DMS153 (cell line): ENCODE results near the gene GNG12.

Experiments used
- DNase-seq: peaks from one replicate; lab custom pipeline; 2025; lab: John Stamatoyannopoulos, UW

GNG12 gene

GRCh38 chr1:67832737-67833601 lies at the start of gene GNG12:
GNG12 (minus strand) TSS chr1:67833467; CDS start chr1:67707686, 125,781 bp downstream.
- no peak for DNase-seq

DNA sequence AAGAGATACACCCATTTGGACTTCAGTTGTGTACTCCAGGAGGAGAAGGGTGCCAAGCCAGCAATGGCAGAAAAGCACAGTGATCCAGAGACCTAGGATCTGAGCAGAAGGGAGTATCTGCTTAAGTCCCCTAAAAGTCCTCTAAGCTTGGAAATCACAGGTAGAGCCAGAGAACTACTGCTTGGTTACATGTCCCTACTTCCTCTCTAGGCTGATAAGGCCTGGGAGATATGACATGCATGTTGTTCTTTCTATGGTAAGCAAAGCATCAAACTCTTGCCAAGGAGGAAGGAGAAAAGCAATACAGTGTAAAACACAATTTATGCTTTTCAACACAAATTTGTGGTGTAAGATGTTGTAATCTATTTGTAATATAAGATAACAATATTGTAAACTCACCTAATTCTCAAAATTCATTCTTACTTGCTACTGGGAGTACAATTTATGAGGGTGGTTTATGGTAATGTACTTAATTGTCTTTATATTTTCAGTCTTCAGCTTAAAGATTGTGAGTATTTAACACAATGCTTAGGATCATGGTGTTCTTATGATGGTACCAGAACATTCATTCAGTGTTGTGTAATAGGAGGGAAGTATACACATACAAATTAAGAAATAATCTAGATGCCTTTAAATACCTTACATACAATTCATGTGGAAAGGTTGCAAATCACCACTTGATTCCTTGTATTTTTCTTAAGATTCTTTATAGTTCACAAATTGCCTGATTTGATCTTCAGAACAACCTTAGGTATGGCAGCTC lies 49.1 kb upstream of the GNG12 start:
- DNase-seq = no peak

DNA sequence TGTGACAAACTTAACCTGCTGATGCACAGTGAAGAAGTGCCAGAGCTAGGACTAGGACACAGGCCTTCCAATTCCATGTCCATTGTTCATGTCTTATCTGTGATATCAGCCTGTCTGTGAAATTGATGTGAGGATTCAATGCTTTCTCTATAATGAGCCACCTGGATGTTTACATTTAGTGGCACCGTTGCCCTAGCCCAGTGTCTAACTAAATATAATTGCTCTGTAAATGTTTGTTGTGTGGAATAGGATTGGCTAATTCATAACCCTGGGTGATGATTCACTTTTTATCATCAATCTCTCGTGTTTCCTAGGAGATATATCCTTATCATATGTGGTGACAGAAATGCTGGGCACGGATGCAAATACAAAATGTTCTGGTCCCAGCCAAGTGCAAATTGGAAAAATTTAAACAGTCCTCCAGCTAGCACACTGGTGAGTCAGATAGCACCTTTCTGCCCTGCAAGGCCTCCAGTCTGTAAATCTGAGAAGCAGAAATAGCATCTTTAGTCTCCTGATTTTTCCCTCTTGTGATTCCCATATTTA lies 46.9 kb upstream of the GNG12 start:
- DNase-seq = peak; percentile 93

DNA sequence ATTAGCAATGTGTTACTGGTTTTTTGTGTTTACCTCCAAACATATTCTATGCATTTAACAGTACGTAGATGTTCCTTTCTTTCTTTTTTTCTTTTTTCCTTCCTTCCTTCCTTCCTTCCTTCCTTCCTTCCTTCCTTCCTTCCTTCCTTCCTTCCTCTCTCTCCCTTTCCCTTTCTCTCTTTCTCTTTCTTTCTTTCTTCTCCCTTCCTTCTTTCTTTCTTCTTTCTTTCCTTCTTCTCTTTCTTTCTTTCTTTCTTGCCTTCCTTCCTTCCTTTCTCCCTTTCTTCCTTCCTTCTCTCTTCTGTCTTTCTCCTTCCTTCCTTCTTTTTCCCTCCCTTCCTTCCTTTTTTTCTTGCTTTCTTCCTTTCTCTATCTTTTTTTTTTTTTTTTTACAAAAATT lies 46.2 kb upstream of the GNG12 start:
- no peak for DNase-seq

DNA sequence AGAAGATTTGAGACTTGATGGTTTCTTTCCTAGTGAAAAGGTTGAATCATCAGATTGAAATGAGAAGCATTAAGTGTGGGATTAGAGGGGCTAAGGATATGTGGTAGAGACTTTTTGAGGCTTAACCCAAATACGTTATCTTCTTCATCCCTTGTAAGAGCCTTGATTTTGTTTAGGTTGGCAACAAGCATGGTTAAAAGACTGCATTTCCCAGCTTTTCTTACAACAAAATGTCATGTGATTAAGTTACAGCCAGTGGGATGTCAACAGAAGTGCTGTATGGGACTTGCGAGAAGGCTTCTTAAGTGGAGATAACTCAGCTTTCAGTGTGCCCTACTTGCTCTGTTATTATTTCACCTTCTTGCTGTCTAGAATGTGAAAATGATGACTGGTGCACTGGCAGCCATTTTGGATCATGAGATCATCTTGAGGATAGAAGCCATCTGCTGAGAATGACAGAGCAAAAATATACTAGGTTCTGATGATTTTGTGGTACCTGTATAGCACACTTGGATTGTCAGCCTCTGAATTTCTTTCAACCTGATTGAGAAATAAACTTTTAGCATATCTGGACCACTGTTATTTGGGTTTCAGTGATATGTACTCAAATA lies 41.3 kb upstream of the GNG12 start:
- DNase-seq = no peak

DNA sequence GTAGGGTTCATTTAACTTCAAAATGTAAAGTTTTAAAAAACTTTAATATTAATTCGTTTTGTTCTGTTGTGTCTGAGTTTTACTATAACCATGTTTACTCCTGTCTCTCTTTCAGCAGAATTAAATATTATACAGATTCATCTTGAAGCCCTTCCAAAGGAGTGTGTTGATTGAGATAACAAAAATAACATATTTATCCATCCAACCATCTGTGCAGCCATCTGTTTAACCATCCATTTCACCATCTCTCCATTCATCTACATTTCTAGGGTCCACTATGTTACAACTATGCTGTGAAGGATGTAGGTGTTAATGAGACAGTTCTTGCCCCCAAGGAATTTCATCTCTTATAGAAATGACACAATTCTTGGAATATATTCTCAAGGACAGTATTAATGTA lies 36.0 kb upstream of the GNG12 start:
- no peak for DNase-seq

- DNase-seq = no peak
Measured at GRCh38 chr1:67863637-67864036, 30.4 kb upstream of the GNG12 start.

- no peak for DNase-seq
Measured at GRCh38 chr1:67862685-67863084, 29.4 kb upstream of the GNG12 start.

GRCh38 chr1:67861856-67862516 lies 28.7 kb upstream of the GNG12 start:
- no peak for DNase-seq

GRCh38 chr1:67860776-67861175 lies 27.5 kb upstream of the GNG12 start:
- DNase-seq = no peak

- DNase-seq = no peak
Measured at GRCh38 chr1:67856921-67857320, 23.7 kb upstream of the GNG12 start.

DNA sequence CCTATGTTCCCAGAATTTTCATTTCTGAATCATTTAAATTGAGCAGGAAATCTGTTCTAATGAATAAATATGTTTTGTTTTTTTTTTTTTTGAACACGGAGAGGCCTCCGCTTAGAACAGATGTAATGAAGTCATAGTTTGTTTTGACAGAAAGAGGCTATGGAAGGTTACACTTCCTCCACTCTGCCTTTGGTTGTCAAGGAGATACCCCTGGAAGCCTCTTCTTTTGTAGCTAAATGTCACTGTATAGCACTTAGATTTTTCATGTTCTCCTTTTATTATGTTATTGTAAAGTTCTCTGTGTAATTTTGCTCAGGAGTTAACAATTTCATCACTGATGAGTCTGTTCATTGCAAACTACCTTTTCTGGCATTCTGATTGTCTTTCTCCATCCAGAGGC lies 22.7 kb upstream of the GNG12 start:
- DNase-seq = peak; percentile 14

DNA sequence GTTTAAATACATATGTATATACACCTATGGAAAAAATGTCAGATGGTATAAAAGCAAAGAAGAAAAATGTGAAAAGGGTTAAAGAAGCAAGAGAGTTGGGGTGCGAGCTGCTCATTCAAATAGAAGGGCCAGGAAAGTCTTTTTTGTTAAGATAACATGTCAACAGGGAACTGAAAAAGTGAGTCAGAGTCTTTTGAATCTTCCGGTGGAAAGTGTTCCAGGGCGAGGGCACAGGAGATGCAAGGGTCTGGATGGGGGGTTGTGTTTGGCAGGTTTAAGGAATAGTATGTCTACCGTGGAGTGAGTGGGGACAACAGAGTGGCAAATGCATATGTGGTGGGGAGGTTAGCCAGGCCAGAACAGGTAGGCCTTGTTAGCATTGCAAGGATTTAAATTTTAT lies 22.2 kb upstream of the GNG12 start:
- no peak for DNase-seq

DNA sequence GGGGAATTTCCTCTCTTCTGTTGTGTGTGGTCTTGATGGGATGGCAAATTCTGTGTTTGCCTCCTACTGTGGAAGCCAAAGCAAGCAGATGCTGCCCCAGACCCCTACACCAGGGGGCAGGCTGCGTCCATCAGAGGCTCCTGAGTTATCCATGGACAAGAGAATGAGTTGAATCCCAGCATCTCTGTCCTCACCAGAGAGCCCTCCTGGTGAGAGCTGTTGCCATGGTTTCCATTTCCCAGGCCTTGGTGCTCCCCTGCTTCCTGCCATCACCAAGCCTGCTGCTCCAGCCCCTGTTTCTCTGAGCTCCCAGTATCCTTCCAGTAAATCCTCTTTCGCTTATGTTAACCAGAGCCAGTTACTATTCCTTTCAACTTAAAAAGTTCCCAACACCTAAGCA lies 20.4 kb upstream of the GNG12 start:
- peak; percentile 79 for DNase-seq

DNA sequence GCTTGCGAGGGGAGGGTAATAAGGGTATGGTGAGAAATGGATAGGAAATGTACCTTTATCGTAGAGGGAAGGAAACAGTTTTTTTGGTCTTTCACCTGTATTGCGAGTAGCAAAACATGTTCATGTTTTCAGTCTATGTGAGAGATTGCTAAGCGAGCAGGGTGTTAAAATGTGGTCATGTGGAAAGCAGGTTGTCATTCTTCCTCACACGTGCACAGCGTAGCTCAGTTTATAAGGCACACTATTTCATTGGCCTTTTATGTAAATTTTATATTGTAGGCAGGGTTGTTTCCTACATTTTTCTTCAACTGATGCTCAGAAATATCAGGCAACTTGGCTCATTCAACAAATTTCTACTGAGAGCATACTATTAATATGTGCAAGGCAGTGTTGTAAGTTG lies 18.5 kb upstream of the GNG12 start:
- DNase-seq = no peak

GRCh38 chr1:67850611-67851075 lies 17.4 kb upstream of the GNG12 start:
- peak; percentile 49 for DNase-seq

DNA sequence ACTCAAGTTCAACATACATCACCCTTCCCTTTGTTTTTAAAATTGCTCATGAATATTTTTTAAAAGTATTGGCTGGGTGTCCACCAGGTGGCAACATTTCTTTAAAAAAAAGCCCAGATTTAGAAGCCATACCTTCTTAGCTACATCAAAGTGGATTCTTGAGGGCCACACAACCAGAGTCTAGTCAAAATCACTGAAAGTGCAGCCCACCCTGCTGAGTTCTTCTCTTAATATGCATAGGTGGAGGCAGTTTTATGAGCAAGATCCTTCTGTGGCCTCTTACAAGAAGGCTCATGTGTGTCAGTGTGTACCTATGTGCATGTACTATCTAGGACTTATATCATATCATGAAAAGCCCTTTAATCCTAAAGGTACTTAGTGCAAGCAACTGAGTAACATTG lies 16.9 kb upstream of the GNG12 start:
- no peak for DNase-seq

DNA sequence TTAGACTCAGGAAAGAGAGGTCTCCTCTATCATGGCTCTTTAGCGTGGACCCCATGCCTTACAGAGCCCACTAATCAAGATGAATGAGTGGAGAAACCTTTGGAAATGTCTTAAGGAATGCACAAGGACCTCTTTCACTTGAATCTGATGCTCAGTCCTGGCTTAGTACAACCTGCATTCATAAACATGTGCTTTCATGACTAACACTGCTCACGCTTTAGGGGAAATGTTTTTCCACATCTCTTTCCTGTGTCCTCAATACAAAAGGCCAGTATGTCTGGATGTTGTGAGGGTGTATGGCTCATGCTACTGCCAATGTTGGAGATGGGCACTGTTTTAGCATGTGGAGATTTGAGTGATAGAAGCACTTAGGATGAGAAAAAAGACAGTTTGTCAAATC lies 14.2 kb upstream of the GNG12 start:
- no peak for DNase-seq

- DNase-seq = no peak
Measured at GRCh38 chr1:67846538-67846937, 13.3 kb upstream of the GNG12 start.

- no peak for DNase-seq
Measured at GRCh38 chr1:67844988-67845387, 11.7 kb upstream of the GNG12 start.

DNA sequence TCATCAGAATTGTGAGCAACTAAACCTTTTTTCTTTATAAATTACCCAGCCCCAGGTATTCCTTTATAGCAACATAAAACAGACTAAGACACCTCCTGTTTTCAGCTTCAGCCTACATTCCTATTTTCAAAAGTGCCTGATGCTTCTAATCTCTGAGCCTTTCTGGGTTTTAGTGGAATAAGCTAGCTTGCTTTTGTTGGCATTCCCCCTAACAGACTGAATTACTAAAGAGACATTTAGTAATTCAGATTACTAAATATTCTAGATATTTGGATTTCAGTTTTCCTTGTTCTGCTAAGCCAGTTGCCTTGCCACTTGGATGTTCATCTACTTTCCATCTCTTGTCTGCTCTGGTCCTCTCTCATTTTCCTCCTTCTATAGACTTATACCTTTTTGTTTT lies 10.5 kb upstream of the GNG12 start:
- no peak for DNase-seq

- no peak for DNase-seq
Measured at GRCh38 chr1:67843331-67843730, 10.1 kb upstream of the GNG12 start.
